H1 (cell line): ENCODE measurements around the gene C16orf87. TPM values are rescaled to one million over a fixed set of nuclear protein-coding genes. Genes with fewer than 3 reads are reported as not detected.

Experiments
- CTCF ChIA-PET: fragments of 300-600 bp; sonication (Branson Sonifier 250); formaldehyde crosslinking; loops from one replicate; lab custom pipeline; 2021; ENCODE audit not compliant: partially characterized antibody; lab: Charles Lee
- POLR2A ChIA-PET: fragments of 300-600 bp; sonication (Branson Sonifier 250); formaldehyde crosslinking; loops from one replicate; lab custom pipeline; 2021; ENCODE audit warnings: inconsistent platforms; ENCODE audit not compliant: partially characterized antibody; lab: Charles Lee
- DNase-seq, 2 experiments: peaks; one replicate each; pipeline versions ENCODE4 v3.0.0 to v3.0.0-alpha.2; 2010 to 2022; ENCODE audit warnings: low spot score in 2 of 2, low read depth in 1 of 2, mixed read lengths in 1 of 2
- FAIRE-seq: peaks from 2 replicates; lab custom pipeline; 2011; peaks lifted over from hg19 to GRCh38; lab: Jason Lieb, UNC
- H2AFZ ChIP-seq: 2 replicates; pipeline ENCODE4 v1.8.1; 2012; ENCODE audit warnings: low read length, inconsistent platforms
- H2AK5ac ChIP-seq: 2 replicates; pipeline ENCODE4 v1.6.1; 2013; ENCODE audit warnings: low read depth, low read length
- H2BK120ac ChIP-seq: replicated peaks from 2 replicates; pipeline ENCODE3; 2013; ENCODE audit warnings: low read depth, low read length, inconsistent platforms
- H2BK12ac ChIP-seq: 2 replicates; pipeline ENCODE4 v1.6.1; 2013; ENCODE audit warnings: low read depth, low read length
- H2BK15ac ChIP-seq: 2 replicates; pipeline ENCODE4 v1.6.1; 2013; ENCODE audit warnings: low read length
- H2BK20ac ChIP-seq: 2 replicates; pipeline ENCODE4 v1.6.1; 2013; ENCODE audit warnings: low read length
- H2BK5ac ChIP-seq: 2 replicates; pipeline ENCODE4 v1.6.1; 2013; ENCODE audit warnings: low read depth, low read length
- H3K14ac ChIP-seq: 2 replicates; pipeline ENCODE4 v1.6.1; 2013; ENCODE audit warnings: inconsistent platforms; ENCODE audit not compliant: insufficient read length
- H3K18ac ChIP-seq: 2 replicates; pipeline ENCODE4 v1.6.1; 2013; ENCODE audit warnings: low read length; ENCODE audit errors: extremely low read depth
- H3K23ac ChIP-seq: 2 replicates; pipeline ENCODE4 v1.6.1; 2013; ENCODE audit warnings: inconsistent platforms; ENCODE audit not compliant: insufficient read length
- H3K23me2 ChIP-seq: 2 replicates; pipeline ENCODE4 v1.6.1; 2013; ENCODE audit warnings: low read depth, low read length
- H3K27ac ChIP-seq: 2 replicates; pipeline ENCODE4 v1.6.1; 2011; ENCODE audit warnings: low read depth, low read length, inconsistent platforms
- H3K27me3 ChIP-seq, 4 experiments: replicated peaks in 1 of 4; 1 replicate in 1 of 4; 2 replicates in 3 of 4; pipeline versions ENCODE4 v1.6.1 to v1.8.1; 2011 to 2013; ENCODE audit warnings: low read length in 3 of 4, mild to moderate bottlenecking in 3 of 4, inconsistent platforms in 2 of 4, mixed read lengths in 2 of 4, moderate library complexity in 1 of 4; ENCODE audit not compliant: control insufficient read depth in 3 of 4, insufficient read depth in 3 of 4; ENCODE audit errors: extremely low read depth in 1 of 4
- H3K36me3 ChIP-seq, 4 experiments: 2 replicates each; pipeline versions ENCODE4 v1.6.1 to v1.8.1; 2011 to 2013; ENCODE audit warnings: mild to moderate bottlenecking in 4 of 4, low read length in 3 of 4, moderate library complexity in 2 of 4, control low read depth in 1 of 4, inconsistent platforms in 1 of 4; ENCODE audit not compliant: insufficient read depth in 4 of 4, control insufficient read depth in 2 of 4
- H3K4ac ChIP-seq: replicated peaks from 2 replicates; pipeline ENCODE3; 2013; ENCODE audit warnings: low read length, low read depth, mixed read lengths, inconsistent platforms; ENCODE audit not compliant: insufficient read length
- H3K4me1 ChIP-seq, 4 experiments: replicated peaks in 1 of 4; 1 replicate in 1 of 4; 2 replicates in 3 of 4; pipeline versions ENCODE4 v1.6.1 to v1.8.1; 2011 to 2013; ENCODE audit warnings: low read length in 3 of 4, inconsistent platforms in 2 of 4, mixed read lengths in 1 of 4; ENCODE audit not compliant: insufficient read depth in 4 of 4, control insufficient read depth in 3 of 4
- H3K4me2 ChIP-seq, 2 experiments: 2 replicates each; pipeline versions ENCODE4 v1.6.1 to v1.8.1; 2011 to 2013; ENCODE audit warnings: low read depth in 2 of 2, low read length in 2 of 2, control low read depth in 1 of 2, inconsistent platforms in 1 of 2, mild to moderate bottlenecking in 1 of 2; ENCODE audit not compliant: insufficient read depth in 1 of 2
- H3K4me3 ChIP-seq, 4 experiments: fragments of 200-600, 300-600 bp in 1 of 4; sonication (generic), shearing (Covaris generic), sonication (Bioruptor Twin) in 1 of 4; 2 replicates each; pipeline versions ENCODE4 v1.5.1 to v1.8.1; 2011 to 2016; ENCODE audit warnings: low read length in 4 of 4, low read depth in 3 of 4, control low read depth in 2 of 4, inconsistent platforms in 2 of 4, mild to moderate bottlenecking in 2 of 4, mixed read lengths in 1 of 4, moderate library complexity in 1 of 4; ENCODE audit not compliant: insufficient read depth in 2 of 4; ENCODE audit errors: extremely low read depth in 1 of 4
- H3K56ac ChIP-seq: replicated peaks from 2 replicates; pipeline ENCODE3; 2013; ENCODE audit warnings: low read depth, mild to moderate bottlenecking, mixed read lengths, low read length, inconsistent platforms; ENCODE audit not compliant: insufficient read length
- H3K79me1 ChIP-seq: 2 replicates; pipeline ENCODE4 v1.6.1; 2013; ENCODE audit warnings: low read depth, low read length, control low read depth
- H3K79me2 ChIP-seq, 2 experiments: 2 replicates each; pipeline versions ENCODE4 v1.6.1 to v1.8.1; 2012 to 2013; ENCODE audit warnings: low read length in 2 of 2, mild to moderate bottlenecking in 2 of 2, inconsistent platforms in 1 of 2; ENCODE audit not compliant: insufficient read depth in 2 of 2, control insufficient read depth in 1 of 2
- H3K9ac ChIP-seq, 4 experiments: replicated peaks in 1 of 4; 1 replicate in 1 of 4; 2 replicates in 3 of 4; pipeline versions ENCODE4 v1.6.1 to v1.8.1; 2011 to 2013; ENCODE audit warnings: low read depth in 3 of 4, low read length in 3 of 4, control low read depth in 2 of 4, mild to moderate bottlenecking in 2 of 4, moderate library complexity in 2 of 4, inconsistent platforms in 1 of 4; ENCODE audit errors: extremely low read depth in 1 of 4
- H3K9me3 ChIP-seq, 2 experiments: 2 replicates each; pipeline versions ENCODE4 v1.6.1 to v1.8.1; 2012 to 2013; ENCODE audit warnings: mild to moderate bottlenecking in 2 of 2, moderate library complexity in 2 of 2, control low read depth in 1 of 2, inconsistent platforms in 1 of 2, low read depth in 1 of 2, low read length in 1 of 2, mixed read lengths in 1 of 2; ENCODE audit not compliant: insufficient read depth in 2 of 2
- H4K20me1 ChIP-seq, 2 experiments: replicated peaks in 1 of 2; 2 replicates each; pipeline versions ENCODE3 to v1.8.1; 2011 to 2013; ENCODE audit warnings: inconsistent platforms in 2 of 2, low read length in 2 of 2, mild to moderate bottlenecking in 1 of 2; ENCODE audit not compliant: insufficient read depth in 2 of 2, control insufficient read depth in 1 of 2
- H4K5ac ChIP-seq: 2 replicates; pipeline ENCODE4 v1.6.1; 2013; ENCODE audit warnings: low read length, low read depth, mixed read lengths, inconsistent platforms; ENCODE audit not compliant: insufficient read length
- H4K8ac ChIP-seq: 2 replicates; pipeline ENCODE4 v1.8.0; 2013; ENCODE audit warnings: mild to moderate bottlenecking, moderate library complexity, low read length, inconsistent platforms; ENCODE audit not compliant: insufficient read depth; ENCODE audit errors: extremely low read depth
- H4K91ac ChIP-seq: replicated peaks from 2 replicates; pipeline ENCODE3; 2013; ENCODE audit warnings: low read length, mixed read lengths, inconsistent platforms; ENCODE audit not compliant: insufficient read length
- ASH2L ChIP-seq: fragments of 200-600, 300-600 bp; sonication (generic); IDR thresholded peaks from one replicate; pipeline ENCODE4 v1.7.1; 2017; ENCODE audit warnings: low read length
- CHD1 ChIP-seq: IDR thresholded peaks from 2 replicates; pipeline ENCODE4 v1.6.1; 2012; ENCODE audit warnings: low read depth, low read length, improper control_type of control experiment
- CTBP2 ChIP-seq: IDR thresholded peaks from 2 replicates; pipeline ENCODE4 v1.7.0; 2011; ENCODE audit warnings: borderline replicate concordance, mild to moderate bottlenecking, moderate library complexity, mixed read lengths, low read length; ENCODE audit not compliant: insufficient read depth, insufficient read length
- EGR1 ChIP-seq: IDR thresholded peaks from 2 replicates; pipeline ENCODE4 v1.6.1; 2011; ENCODE audit warnings: low read depth, low read length, borderline replicate concordance
- GTF2F1 ChIP-seq: IDR thresholded peaks from 2 replicates; pipeline ENCODE4 v1.6.1; 2012; ENCODE audit warnings: low read depth, low read length, improper control_type of control experiment, borderline replicate concordance
- SAP30 ChIP-seq: fragments of 300-600 bp; sonication (generic); IDR thresholded peaks from 2 replicates; pipeline ENCODE4 v1.7.1; 2012; ENCODE audit warnings: low read length, moderate library complexity, mild to moderate bottlenecking, inconsistent platforms; ENCODE audit not compliant: insufficient read depth, insufficient replicate concordance
- SRF ChIP-seq: IDR thresholded peaks from 2 replicates; pipeline ENCODE4 v1.6.1; 2011; ENCODE audit warnings: mild to moderate bottlenecking, low read depth, low read length, moderate library complexity
- YY1 ChIP-seq: IDR thresholded peaks from 2 replicates; pipeline ENCODE4 v1.6.1; 2011; ENCODE audit warnings: low read depth, mild to moderate bottlenecking, low read length
- ZNF274 ChIP-seq: IDR thresholded peaks from 2 replicates; pipeline ENCODE4 v1.7.0; 2012; ENCODE audit warnings: low read length, borderline replicate concordance; ENCODE audit errors: extremely low read depth
- WGBS, 2 experiments: shearing (Covaris generic) in 1 of 2; methylation state at CpG; one replicate each; pipeline versions ENCODE4 v1.1.6 to v1.1.7; 2013 to 2015; ENCODE audit warnings: low lambda C conversion rate in 2 of 2, mixed read lengths in 2 of 2, inconsistent platforms in 1 of 2, low coverage in 1 of 2, missing lambda C conversion rate in 1 of 2; ENCODE audit not compliant: insufficient replicate concordance in 2 of 2, insufficient coverage in 1 of 2, insufficient read length in 1 of 2; ENCODE audit errors: extremely low coverage in 1 of 2, missing lambda C conversion rate in 1 of 2; 5-methylcytosine and 5-hydroxymethylcytosine counted together
- polyA plus RNA-seq, 7 experiments: library from polyadenylated mRNA; depleted of rRNA in 3 of 7; stranded (reverse) in 5 of 7; unstranded in 2 of 7; fragments of >200 nt in 5 of 7; fragments of 200-250 nt in 2 of 7; gene quantifications; 1 replicate in 5 of 7; 2 replicates in 1 of 7; 4 replicates in 1 of 7; pipeline versions ENCODE4 v1.2.1 to v1.2.3, GENCODE V29; 2011 to 2013; ENCODE audit warnings: missing spikeins in 2 of 7, mixed read lengths in 2 of 7
- total RNA-seq: library from RNA; stranded (reverse); fragmentation: NEBNext Ultra II Directional; extraction: Animal tissue kit (Norgen Biotek cat#: 25700); gene quantifications from 2 replicates; pipeline ENCODE4 v1.2.1, GENCODE V29; 2021
- TF ChIP-seq, protein P1 (sequence below): IDR thresholded peaks from 2 replicates; pipeline ENCODE4 v1.6.1; 2011; ENCODE audit warnings: low read depth, mild to moderate bottlenecking, low read length; ENCODE audit not compliant: insufficient read depth

C16orf87 gene
- total and polyA plus RNA-seq, 2 of the 8 experiments (the other 6 are each of a cell fraction or from before 2014, with no cell fraction given): 4.8 to 21.8 TPM

DNA sequence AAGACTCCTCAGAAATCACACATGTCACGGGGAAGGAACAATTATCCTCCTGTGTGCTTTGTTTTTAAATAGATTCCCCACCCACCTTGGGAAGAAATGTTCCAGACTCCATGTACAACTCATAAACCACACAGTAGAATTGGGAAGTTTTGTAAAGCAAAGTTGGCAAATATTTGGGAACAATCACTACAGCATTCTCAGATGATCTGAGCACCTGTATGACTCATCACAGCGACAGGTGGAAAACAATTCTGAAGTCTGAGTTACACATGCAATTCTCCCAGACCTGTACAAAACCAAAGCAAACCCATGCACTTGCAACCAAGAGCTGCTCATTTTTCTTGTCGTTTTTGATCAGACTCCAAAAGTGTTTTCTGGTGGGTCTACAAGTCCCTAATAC lies 68.4 kb downstream of the C16orf87 start:
- 89% methylated on average over 3 of the region's 3 CpGs; no CpG with 5 or more reads in 1 of the 2 experiments for WGBS, 2 experiments
- H3K79me2 ChIP-seq: no peaks in the 10 kb centered on the region

More for the DNA sequence above, 68.4 kb downstream of the C16orf87 start:
- H3K27ac ChIP-seq: no peak overlapping the region
- ChIA-PET CTCF (no interaction called here), POLR2A (interaction anchor here (0.5 kb wide), 1 partner anchor 185 kb away, joined by 3 read pairs; no protein-coding TSS in a partner anchor)
- H3K4ac ChIP-seq: no peak overlapping the region
- H3K23ac ChIP-seq: no peak overlapping the region
- no peak for FAIRE-seq
- H3K79me1 ChIP-seq: no peaks in the 10 kb centered on the region
- no peak overlapping the region for H4K91ac ChIP-seq
- peaks cover 2% of the 10 kb centered on the region; the same call in 1 of the 2 replicates for H3K23me2 ChIP-seq
- peaks cover 0 to 2% (median under 1%) of the 10 kb centered on the region in 4 experiments; a peak in 4 of 7 replicates for H3K4me1 ChIP-seq
- no peak overlapping the region for H2BK20ac ChIP-seq
- no peak overlapping the region for H2BK120ac ChIP-seq
- TF ChIP-seq ZNF274 (no peak), ASH2L (no peak), GTF2F1 (no peak), EGR1 (no peak), SAP30 (no peak), CTBP2 (no peak), SRF (no peak), CHD1 (no peak), YY1 (no peak)
- TF ChIP-seq, protein P1, sequence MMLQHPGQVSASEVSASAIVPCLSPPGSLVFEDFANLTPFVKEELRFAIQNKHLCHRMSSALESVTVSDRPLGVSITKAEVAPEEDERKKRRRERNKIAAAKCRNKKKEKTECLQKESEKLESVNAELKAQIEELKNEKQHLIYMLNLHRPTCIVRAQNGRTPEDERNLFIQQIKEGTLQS: no peak
- no peaks in the 10 kb centered on the region for H3K9me3 ChIP-seq
- H2BK5ac ChIP-seq: no peak overlapping the region
- no peaks in the 10 kb centered on the region for H3K36me3 ChIP-seq
- H3K27me3 ChIP-seq: 0 out of 7 replicates have a peak, but pooled peaks cover 0 to 2% (median 0%) of the 10 kb centered on the region in 4 experiments
- no peak overlapping the region for H2AK5ac ChIP-seq
- H2BK15ac ChIP-seq: no peak overlapping the region
- H4K5ac ChIP-seq: no peak overlapping the region
- no peak overlapping the region for H3K9ac ChIP-seq
- no peak overlapping the region for H3K56ac ChIP-seq
- no peak overlapping the region for H3K4me3 ChIP-seq
- H3K18ac ChIP-seq: no peak overlapping the region
- no peak overlapping the region for H3K14ac ChIP-seq
- H4K8ac ChIP-seq: no peak overlapping the region
- no peak for DNase-seq
- no peak overlapping the region for H3K4me2 ChIP-seq
- H4K20me1 ChIP-seq: no peaks in the 10 kb centered on the region
- H2BK12ac ChIP-seq: no peak overlapping the region
- H2AFZ ChIP-seq: no peak overlapping the region
